ENCODE measurements around the gene SMIM30.

Gene SMIM30

DNA sequence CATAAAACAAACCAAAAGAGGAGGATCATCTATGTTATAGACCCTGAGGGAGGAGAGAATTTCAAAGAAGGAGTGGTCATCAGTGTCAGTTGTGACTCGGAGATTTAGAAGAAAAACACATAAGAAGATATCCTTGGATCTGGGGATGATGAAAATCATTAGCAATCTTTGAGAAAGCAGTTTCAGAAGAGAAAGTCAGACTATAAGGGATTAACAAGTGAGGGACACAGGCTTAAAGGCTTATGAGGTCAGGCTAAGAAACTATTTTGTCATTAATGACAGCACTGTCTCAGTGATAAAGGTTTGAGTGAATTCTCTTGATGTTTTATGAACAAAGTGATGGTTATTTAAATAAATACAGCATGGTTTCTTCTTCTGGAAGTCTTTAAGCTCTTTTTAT, 25.6 kb downstream of the SMIM30 start:
- TF ChIP-seq, protein P1, sequence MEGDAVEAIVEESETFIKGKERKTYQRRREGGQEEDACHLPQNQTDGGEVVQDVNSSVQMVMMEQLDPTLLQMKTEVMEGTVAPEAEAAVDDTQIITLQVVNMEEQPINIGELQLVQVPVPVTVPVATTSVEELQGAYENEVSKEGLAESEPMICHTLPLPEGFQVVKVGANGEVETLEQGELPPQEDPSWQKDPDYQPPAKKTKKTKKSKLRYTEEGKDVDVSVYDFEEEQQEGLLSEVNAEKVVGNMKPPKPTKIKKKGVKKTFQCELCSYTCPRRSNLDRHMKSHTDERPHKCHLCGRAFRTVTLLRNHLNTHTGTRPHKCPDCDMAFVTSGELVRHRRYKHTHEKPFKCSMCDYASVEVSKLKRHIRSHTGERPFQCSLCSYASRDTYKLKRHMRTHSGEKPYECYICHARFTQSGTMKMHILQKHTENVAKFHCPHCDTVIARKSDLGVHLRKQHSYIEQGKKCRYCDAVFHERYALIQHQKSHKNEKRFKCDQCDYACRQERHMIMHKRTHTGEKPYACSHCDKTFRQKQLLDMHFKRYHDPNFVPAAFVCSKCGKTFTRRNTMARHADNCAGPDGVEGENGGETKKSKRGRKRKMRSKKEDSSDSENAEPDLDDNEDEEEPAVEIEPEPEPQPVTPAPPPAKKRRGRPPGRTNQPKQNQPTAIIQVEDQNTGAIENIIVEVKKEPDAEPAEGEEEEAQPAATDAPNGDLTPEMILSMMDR (IDR thresholded peaks at IDR 0.05; ENCODE audit: low read depth, low read length) = no peak
- in situ Hi-C loops (cut with HindIII; ENCODE audit: low sequenced_read_pairs) = no loop called here
- no peak for DNase-seq (ENCODE audit: low read depth, low spot score)
- no peak overlapping the region for H3K4me3 ChIP-seq (ENCODE audit: low read depth, low read length)

DNA sequence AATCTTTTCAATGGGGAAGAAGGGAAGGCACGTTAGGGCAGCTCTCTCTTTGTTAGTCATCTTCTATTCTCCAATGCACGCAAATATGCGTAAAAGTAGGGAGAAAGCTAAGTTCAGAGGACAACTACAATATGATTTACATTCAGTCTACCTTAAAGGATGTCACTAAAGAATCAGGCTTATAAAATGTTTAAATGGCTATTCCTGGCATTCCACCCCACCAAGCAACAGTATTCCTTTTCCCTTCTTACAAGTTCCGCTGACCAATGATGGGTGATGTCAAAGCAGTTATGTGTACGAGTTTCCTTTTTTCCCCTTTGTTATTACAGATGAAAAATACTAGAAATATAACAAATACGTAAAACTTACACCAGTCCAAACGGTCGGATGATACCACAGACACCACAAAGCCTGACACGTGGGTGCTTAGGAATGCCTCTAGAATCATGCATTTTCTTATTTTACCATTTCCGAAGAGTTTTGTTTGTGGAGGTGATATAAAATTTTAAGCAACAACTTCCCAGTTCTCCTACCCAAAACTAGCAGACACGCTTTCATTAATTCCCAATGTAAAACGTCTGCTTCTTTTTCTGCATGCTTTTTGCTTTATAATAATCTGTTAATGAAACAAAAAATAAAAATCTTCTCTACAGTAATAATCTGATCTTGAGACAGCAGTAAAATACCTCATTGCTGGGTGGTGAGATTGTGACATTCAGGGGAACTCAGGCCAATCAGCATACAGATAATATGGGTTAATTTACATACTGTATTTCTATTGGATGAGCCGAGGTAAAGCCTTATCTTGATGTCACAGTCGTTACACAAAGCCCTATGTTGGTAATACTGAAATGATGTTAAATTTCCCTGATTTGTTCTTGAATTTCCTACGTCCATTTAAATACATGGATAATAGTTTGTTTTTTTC, 31.0 kb downstream of the SMIM30 start:
- TF ChIP-seq, protein P1 (IDR thresholded peaks at IDR 0.05; ENCODE audit: low read depth, low read length) = no peak
- H3K4me3 ChIP-seq (ENCODE audit: low read depth, low read length) = peak overlapping the region; percentile 55
- in situ Hi-C loops (cut with HindIII; ENCODE audit: low sequenced_read_pairs) = no loop called here
- DNase-seq (ENCODE audit: low read depth, low spot score) = peak; percentile 88

DNA sequence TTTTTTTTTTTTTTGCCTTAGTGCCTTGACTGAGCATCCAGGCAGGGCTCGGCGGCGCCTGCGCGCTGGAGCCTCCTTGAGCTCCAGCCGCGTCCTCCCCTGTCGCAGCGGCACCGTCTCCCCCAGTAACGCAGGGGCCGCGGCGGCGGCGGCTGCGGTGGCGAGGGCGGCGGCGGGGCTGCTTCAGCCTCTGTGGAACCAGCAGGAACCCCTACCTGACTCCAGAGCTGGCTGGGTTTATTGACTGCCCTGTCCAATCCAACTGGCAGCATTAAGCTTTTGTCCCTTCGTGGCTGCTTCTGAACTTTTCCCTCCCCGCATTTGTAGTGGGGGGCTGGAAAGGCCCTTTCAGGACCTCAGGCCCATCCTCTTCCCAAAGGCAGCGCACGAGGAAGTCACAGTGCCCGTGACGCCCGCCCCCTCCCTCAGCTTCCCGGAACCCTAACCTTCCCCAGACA, 31.9 kb downstream of the SMIM30 start, which contains the start of gene GPR85:
GPR85 (minus strand) TSS at position 397 of the 458 bp plus-strand sequence. CDS start 2,106 bp downstream, outside the sequence.
- in situ Hi-C loops (cut with HindIII; ENCODE audit: low sequenced_read_pairs) = no loop called here
- TF ChIP-seq, protein P1 (IDR thresholded peaks at IDR 0.05; ENCODE audit: low read depth, low read length) = no peak
- DNase-seq (ENCODE audit: low read depth, low spot score) = peak; percentile 72
- H3K4me3 ChIP-seq (ENCODE audit: low read depth, low read length) = peak within 1 kb of the TSS; percentile 55

DNA sequence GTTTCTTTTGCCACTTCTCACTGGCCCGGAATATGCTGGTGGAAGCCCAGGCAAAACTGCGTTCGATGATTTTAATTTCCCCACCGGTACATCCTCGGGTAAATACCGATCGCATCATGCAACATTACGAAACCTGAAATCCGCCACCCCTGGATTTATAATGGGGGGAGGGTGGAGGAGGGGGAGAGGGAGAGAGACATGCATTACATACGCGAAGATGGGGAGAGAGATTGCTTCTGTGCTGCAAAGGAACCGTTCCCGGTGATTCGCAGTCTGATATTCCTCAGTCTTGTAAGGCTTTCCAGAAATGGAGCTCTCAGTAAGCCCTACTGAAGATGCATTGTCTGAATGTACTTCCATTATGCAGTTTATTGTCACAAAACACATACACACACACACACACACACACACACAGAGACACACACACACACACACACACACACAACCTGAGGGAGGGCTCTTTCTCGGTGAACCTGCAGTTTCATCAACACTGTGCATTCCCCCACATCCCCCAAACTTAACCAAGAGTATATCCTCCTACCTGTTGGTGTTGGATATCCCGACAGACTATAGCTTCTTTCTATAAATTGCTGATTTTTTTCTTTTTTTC, 32.5 kb downstream of the SMIM30 start:
- DNase-seq (ENCODE audit: low read depth, low spot score) = peak; percentile 40
- in situ Hi-C loops (cut with HindIII; ENCODE audit: low sequenced_read_pairs) = no loop called here
- TF ChIP-seq, protein P1 (IDR thresholded peaks at IDR 0.05; ENCODE audit: low read depth, low read length) = no peak
- peak overlapping the region; percentile 55 for H3K4me3 ChIP-seq (ENCODE audit: low read depth, low read length)

GRCh38 chr7:113084496-113085172, 33.7 kb downstream of the SMIM30 start:
- H3K4me3 ChIP-seq (ENCODE audit: low read depth, low read length) = no peak overlapping the region
- no peak for DNase-seq (ENCODE audit: low read depth, low spot score)
- in situ Hi-C loops (cut with HindIII; ENCODE audit: low sequenced_read_pairs) = no loop called here
- TF ChIP-seq, protein P1 (IDR thresholded peaks at IDR 0.05; ENCODE audit: low read depth, low read length) = no peak

GRCh38 chr7:113083816-113084495, 34.4 kb downstream of the SMIM30 start:
- no peak overlapping the region for H3K4me3 ChIP-seq (ENCODE audit: low read depth, low read length)
- DNase-seq (ENCODE audit: low read depth, low spot score) = no peak
- in situ Hi-C loops (cut with HindIII; ENCODE audit: low sequenced_read_pairs) = no loop called here
- TF ChIP-seq, protein P1 (IDR thresholded peaks at IDR 0.05; ENCODE audit: low read depth, low read length) = no peak

Measured in astrocyte of the spinal cord (primary cell).